Stimulated activated CD4-positive, alpha-beta T cell treated with anti-CD3 and anti-CD28 coated beads, TNF-alpha, amount 100 ng/mL, for 48 hours (primary cell): Measurements from ENCODE around the gene RELCH.
A peak's percentile ranks its signal among the peaks of the same experiment; 100 is the strongest.

Source experiments
- DNase-seq, 3 donors: peaks; one replicate each; pipeline ENCODE4 v3.0.0-alpha.2; 2020; ENCODE audit warnings: low read depth in 3 of 3

Gene RELCH

GRCh38 chr18:62189208-62189607 is 2.2 kb downstream of the RELCH start:
- DNase-seq: no peak

DNA sequence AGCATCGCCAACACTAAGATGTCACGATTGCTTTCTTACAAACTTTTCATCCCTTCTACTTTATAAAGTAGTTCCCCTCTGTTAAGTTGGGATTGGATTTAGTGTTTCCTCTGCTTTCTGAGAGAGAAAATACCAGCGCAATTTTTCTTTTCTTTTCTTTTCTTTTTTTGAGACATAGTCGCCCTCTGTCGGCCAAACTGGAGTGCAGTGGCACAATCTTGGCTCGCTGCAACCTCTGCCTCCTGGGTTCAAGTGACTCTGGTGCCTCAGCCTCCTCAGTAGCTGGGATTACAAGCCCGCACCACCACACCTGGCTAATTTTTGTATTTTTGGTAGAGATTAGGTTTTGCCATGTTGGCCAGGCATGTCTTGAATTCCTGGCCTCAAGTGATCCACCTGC is 9.0 kb downstream of the RELCH start:
- DNase-seq: no peak

- DNase-seq: no peak
These were observed 9.9 kb downstream of the RELCH start for GRCh38 chr18:62196980-62197379.

GRCh38 chr18:62198259-62198658 is 11.2 kb downstream of the RELCH start:
- DNase-seq: no peak

GRCh38 chr18:62199629-62200028 is 12.6 kb downstream of the RELCH start:
- no peak for DNase-seq

DNA sequence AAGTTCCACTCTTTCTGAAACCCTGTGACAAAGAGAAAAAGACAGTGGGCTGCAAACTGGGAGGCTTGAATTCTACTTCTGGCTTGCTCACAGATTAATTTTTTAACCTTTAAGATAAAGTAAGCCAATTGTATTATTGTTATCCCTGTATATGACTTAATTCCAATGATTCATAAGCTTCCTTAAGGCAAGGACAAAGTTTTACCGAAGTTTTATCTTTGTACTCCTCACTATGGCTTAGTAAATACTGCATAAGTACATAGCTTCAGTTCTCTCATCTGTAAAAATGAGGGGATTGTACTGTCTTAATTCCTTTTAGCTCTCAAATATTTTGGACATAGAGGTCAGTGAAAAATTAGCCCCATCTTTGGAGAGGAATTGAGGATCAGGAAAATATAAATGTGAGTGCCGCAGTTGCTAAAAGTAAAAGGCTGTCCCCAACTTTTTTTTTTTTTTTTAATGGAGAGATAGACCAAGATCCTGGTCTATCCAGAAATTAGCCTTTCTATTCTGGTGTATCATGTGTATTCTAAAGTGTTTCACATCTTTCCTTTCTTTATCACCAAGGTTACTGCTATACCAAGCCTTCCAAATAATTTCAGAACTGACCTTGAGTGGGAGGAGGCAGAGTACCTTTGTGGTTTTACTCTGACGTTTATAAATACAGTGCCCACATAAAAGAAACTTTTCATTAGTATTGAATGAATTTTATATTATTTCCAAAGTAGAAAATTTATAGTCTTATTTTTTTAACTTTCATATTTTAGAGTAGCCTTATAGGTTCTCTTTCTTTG is 13.3 kb downstream of the RELCH start:
- DNase-seq: no peak

DNA sequence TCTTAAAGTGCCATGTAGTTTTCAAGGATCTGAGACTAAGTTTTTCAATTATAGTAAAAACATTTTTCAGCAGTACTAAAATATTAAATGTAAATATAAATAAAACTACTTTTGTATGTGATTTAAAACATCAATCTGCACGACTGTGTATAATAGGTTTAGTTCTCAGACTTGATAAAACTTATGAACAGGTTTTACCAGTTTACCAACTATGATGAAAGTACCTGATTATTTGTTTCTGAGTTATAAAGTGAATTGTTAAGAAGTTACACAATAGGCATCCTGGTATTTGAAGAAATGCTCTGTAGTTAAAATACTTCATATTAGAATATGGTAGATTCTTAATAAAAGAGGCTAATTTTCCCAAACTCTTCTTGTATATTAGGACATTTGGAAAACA is 14.8 kb downstream of the RELCH start:
- DNase-seq: no peak

DNA sequence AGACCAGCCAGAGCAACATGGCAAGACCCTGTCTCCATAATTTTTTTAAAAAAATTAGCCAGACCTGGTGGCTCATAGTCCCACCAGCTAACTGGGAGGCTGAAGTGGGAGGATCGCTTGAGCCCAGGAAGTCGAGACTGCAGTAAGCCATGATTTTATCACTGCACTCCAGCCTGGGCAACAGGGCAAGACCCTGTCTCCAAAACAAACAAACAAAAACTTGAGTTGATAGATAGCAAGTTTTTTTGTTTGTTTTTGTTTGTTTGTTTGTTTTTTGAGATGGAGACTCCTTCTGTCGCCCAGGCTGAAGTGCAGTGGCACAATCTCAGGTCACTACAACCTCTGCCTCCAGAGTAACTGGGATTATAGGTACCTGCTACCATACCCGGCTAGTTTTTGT is 18.8 kb downstream of the RELCH start:
- DNase-seq: no peak

DNA sequence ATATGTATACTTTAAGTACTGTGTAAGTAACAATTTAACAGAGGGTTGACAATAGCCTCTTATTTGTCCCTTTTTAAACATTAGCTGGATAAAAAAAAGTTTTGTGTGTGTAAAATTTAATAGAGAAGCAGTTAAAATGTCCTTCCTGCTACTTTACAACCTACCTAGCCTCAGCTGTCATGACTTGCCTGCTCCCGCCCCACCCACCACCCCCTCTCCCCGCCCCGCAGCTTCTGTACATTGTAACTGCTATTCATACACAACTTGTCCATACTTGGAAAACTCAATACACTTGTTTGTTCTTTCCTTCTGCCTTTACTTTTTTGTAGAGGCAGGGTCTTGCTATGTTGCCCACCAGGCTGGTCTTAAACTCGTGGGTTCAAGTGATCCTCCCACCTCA is 19.5 kb downstream of the RELCH start:
- DNase-seq: no peak

GRCh38 chr18:62209046-62209445 is 22.0 kb downstream of the RELCH start:
- DNase-seq: no peak

DNA sequence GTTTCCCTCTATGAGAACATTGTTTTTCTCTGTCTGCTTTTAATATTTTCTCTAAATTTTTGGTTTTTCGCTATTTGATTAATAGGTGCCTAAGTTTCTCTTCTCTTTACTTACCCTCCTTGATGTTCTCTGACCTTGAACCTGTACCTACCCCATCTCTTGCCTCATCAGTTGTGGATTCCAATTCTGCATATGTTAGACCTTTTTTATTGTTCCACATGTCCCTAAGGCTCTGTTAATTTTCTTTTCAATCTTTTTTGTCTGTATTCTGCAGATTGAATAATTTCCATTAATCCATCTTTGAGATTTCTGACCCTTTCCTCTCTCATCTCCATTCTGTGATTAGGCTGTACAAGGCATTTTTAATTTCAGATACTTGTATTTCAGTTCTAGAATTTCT is 23.1 kb downstream of the RELCH start:
- DNase-seq: no peak

DNA sequence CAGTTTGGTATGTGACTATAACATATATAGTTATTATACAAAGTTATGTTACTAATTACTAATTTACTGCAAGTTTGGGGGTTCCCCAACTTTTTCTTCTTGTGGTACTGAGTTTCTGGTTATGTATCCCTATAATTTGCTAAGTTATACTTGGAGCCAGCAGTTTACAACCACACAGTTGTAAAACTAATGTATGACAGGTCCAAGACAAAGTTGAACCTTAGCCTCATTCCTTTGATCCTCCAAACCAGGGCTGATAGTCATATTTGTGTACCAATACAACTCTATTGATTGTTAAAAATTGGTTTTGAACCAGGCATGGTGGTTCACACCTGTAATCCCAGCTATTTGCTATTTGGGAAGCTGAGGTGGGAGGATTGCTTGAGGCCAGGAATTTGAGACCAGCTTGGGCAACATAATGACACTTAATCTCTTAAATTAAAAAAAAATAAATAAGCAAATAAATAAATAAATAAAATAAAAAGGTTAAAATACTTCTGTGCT is 24.3 kb downstream of the RELCH start:
- DNase-seq: no peak

GRCh38 chr18:62214790-62215189 is 27.7 kb downstream of the RELCH start:
- no peak for DNase-seq

DNA sequence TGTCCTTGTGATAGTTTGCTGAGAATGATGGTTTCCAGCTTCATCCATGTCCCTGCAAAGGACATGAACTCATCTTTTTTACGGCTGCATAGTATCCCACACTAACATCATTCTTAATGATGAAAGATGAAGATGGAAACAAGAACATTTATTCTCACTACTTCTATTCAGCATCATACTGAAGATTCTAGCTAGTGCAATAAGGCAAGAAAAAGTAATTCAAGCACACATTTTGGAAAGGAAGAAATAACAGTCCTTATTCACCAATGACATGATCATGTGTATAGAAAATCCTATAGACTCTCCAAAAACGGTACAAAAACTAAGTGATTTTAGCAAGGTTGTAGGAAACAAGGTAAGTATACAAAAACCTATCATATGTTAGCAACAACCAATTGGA is 37.2 kb downstream of the RELCH start:
- no peak for DNase-seq

DNA sequence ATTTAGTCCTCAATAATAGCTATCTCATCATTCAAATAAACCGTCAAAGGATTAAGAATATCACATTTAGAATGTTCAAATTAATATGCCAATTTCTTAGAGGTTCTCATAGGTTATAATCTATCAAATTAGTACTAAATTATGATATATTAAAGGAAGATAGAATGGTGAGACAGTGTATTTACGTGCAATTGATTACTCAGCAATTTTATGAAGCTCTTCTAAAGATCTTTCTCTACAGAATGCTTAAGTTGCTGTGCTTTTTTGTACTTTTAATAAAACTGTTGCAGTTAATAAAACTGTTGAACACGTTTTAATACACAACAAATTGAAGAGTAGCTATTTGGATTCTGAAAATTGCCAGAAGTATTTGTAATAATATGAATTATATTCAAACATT is 39.0 kb downstream of the RELCH start:
- no peak for DNase-seq

DNA sequence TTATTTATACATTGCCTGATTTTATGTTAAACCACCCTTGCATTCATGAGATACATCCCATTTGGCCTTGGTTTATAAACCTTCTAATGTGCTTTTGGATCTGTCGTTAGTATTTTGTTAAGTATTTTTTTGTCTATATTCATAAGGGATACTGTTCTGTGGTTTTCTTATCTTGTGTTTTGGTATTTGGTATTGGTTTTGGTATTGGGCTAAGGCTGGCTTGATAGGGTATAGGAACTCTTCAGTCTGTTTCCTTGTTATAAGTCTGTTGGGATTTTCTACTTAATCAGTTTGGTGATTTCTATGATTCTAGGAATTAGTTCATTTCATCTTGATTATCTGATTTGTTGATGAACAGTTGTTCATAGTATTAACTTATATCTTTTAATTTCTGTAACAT is 49.2 kb downstream of the RELCH start:
- DNase-seq: no peak

DNA sequence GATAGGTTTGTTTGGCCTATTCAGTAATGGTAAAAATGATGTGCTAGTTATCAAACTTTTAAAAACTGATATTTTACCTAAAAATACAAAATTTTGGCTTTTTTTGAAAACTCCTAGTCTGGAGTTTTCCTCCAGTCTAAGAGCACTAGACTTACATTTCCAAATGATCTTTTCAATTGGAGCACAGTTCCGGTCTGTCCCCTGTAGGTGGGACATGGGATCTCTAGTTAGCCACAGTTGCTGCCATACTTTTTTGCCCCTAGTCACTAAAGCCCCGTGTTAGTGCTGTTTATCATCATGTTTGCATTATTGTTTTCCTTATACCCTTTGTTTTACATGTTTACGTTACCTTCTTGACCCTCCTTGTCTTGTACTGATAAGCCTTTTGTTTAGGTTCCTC is 52.4 kb downstream of the RELCH start:
- DNase-seq: no peak

GRCh38 chr18:62242955-62243354 is 55.9 kb downstream of the RELCH start:
- DNase-seq: no peak

- DNase-seq: no peak
These were observed 58.1 kb downstream of the RELCH start for GRCh38 chr18:62245177-62245576.

DNA sequence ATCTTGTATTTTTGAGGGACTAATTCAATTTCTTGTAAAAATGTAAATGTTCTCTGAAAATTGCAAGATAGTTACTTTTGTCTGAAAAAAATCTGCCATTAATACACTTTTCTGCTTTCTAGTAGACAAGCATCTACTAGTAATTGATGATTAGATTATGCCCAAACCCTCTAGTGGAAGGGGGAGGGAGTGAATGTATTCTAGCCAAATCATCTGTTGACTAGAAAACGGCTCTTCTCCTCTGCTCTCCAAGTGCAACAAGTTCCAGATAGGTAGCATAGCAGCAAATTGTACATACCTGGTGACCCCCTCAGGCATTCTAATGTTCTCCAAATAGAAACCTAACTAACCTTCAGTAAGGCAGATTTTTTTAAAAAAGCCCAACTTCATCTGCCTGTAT is 58.6 kb downstream of the RELCH start:
- DNase-seq: no peak

DNA sequence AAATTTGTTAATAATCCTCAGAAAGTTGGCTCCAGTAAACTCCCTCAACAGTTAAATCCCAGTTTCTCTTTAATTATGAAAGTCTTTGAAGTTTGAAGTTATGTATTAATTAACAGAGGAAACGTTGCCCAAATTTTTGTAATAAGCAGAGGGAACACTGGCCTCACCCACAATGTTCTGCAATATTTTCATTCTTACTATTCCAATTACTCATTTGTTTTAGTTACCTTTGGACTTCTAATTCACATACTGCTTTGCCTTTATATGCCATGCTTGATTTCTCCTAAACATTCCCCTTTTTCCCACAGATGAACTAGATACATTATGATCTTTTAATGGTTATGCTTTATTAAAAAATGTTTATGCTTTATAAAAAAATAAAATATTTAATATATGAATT is 61.3 kb downstream of the RELCH start:
- no peak for DNase-seq

DNA sequence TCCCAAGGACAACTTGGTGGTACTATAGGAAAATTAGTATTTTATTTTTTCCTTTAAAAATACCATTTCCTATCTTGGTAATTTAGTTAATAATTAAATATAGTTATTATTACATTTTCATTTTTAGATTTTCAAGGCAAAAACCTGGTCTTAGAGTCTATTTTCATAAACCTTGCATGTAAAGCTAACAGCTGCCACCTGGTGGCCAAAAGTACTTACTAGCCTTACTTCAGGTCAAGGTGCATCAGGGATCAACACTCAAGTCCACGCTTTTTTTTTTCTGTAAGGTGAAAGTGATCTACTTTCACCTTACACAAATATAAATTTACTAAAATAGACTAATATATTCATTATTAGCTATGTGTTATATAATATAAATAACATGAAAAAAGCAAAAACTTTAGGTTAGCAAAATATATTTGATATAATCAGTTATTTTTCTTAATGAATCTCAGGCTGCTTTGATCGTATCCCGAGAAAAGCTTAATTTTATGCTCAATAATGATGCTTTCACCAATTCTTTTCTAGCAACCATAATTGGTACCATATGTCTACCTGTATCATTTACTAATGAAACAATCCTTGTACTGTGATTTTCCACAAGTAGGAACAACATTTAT is 62.5 kb downstream of the RELCH start:
- peak; percentile 46 to 58 (median 48) for DNase-seq

DNA sequence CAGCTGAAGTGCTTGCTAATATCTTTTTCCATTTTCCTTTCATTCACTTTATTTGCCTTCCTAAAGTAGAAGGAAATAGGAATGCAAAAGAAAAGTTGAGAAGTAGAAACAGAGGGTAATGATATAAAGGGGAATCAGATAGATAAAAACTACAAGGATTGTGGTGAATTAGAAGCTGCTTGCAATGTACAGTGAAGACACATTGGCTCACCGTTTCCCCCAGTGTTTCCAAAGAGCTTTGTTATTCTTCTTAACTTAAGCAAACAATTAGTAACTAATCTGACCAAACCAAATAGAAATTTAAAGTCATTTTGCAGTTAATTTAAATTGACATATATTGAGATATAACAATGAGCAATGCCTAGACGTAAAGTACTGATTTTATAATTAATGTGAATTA is 63.4 kb downstream of the RELCH start:
- DNase-seq: no peak

DNA sequence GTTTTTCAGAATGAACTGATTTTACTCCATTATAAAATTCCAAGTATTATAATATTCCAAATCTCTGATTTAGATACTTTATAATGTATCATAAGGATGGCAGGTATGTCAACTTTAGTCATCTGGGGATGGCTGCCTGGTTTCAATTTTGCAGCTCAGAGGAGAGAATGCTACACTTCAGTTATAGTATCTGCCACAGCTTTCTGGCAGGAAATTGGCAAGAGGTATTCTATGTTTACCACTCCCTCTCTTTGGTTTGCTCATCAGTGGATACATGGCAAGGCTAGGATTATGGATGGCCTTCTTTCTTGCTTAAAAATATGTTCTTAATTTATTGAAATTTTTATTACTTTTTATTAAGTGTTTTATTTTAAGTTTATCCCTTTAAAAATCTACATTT is 71.0 kb downstream of the RELCH start:
- DNase-seq: no peak
